AG08395 (cell line): Measurements from ENCODE around the gene KRT7.
"Not testable (repeated sequence)": the region's sequence is repeated elsewhere in the genome, so short reads cannot be mapped to it uniquely, and the experiment has no call there.

Source experiments
- DNase-seq: peaks from one replicate; pipeline ENCODE4 v3.0.0; 2012; ENCODE audit warnings: mixed read lengths, low spot score

Gene KRT7

GRCh38 chr12:52229836-52230343, 3.2 kb upstream of the KRT7 start:
- DNase-seq = no peak

DNA sequence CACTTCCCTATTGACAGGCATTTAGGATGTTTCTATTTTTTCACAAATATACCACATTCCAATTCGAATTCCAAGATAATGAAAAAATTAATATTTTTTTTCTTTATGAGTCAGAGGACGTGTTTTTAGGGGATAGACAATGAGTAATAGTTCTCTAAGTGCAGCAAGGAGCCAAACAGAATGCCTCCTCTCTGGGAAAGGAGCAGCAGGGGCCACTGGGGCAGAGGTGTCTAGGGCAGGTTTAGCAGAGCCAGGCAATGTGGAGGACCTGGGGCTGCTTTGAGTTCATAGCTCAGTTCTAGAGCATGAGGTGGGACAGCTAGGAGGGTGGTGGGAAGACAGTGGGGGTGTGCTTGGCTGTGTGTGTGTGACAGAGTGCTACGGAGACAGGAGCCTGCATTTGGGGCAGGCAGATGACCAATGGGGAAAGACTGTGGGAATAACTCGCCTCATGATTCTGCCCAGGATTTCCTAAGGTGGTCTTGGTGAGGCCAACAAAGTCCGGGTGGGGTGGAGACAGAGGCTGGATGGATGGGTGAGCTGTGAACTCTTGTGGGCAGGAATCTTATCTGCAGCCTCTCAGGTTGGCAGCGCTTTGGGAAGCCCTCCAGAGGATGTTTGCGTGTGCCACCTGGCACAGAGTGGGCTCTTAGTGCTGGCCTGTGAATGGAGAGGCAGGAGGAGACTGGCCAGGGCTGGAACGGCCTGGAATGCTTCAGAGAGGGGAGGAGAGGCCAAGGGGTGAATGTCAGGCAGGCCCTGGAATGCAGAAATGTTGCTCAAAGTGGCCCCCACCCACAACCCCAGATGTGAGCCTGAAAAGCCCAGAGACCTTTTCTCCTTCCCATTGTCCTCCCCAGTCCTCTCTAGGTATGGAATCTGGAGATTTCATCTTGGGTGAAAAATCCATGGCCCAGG, 2.4 kb upstream of the KRT7 start:
- DNase-seq = peak; percentile 85

- DNase-seq = no peak
Measured at GRCh38 chr12:52231305-52232202, 1.5 kb upstream of the KRT7 start.

- DNase-seq = no peak
Measured at GRCh38 chr12:52232203-52232673, 805 bp upstream of the KRT7 start.

DNA sequence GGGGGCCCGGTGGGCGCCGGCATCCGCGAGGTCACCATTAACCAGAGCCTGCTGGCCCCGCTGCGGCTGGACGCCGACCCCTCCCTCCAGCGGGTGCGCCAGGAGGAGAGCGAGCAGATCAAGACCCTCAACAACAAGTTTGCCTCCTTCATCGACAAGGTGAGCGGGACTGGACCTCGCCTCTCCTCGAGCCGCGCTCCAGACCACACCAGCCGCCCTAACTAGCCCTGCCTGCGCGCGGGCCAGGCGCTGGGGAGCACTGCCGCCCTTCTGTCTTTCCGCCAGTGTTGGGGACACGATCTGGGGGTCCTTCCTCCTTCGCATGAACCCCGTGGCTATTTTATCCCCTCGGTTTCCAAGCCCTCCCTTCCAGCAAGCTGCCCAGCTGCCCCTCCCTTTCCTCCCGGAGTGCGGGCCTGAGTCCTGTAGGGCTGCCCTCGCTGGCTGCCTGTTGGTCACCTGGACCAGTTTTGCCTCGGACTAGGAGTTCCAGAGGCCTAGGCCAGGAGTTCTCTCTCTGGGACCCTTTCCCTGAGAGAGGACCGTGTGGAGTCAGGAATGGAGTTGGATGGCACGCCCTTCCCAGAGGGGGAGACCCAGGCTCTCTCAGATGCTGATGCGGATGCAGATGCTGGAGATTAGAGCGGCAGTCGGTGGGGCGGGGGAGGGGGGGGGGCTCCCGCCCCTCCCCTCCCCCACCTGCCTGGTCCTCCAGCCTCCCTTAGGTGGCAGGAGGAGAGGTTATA, 592 bp downstream of the KRT7 start:
- no peak for DNase-seq

DNA sequence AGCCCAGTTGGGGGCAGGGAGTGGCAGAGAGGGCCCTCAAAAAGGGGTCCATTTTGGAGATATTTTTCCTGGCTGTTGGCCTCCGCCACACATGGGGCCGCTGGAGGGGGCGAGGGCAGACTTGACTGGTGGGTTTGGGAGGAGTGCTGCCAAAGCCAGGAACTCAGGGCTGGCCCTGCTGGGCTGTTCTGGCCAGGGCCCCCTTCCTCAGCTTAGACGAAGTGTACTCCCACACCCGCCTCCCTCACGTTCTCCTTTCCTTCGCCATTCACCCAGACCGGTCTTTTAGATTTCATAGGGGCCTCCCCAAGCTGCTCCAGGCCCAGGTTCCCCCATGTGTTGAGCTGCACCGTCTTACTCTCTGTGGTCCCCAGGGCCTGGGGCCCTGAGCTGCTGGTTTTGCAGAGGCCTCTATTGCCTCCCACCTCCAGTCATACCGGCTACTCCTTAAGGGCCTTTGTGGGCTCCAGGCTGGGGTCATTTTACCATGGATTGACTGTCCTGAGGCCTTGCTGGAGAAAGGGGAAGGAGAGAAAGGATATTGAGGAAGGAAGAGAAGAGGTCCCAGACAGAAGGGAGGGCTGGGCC, 1.3 kb downstream of the KRT7 start:
- DNase-seq = no peak

DNA sequence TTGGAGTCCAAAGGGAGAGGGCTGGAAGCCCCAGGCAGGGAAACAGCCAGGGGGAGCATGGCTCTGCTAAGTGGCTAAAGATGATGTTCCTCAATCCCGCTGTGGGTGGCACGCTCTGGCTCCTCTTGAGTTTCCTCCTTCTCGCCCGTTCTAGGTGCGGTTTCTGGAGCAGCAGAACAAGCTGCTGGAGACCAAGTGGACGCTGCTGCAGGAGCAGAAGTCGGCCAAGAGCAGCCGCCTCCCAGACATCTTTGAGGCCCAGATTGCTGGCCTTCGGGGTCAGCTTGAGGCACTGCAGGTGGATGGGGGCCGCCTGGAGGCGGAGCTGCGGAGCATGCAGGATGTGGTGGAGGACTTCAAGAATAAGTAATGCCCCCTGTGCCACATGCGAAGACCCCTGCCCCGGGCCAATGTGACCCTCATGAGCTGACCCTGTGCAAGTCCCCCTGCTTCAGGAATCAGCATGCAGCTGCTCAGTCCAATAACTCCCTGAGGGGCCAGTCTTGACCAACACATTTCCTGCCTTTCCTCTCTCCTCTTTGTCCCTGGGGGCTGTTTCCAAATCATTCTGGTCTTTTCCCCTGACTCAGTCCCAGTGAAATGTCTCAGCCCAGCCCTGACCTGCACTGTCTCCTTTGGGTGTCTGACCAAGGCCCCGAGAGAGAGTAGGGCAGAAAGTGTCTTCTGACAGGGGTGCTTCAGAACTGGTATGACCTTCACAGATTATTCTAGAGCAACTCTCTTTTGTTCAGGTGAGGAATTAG, 2.1 kb downstream of the KRT7 start:
- no peak for DNase-seq

- DNase-seq = no peak
Measured at GRCh38 chr12:52235822-52236361, 2.8 kb downstream of the KRT7 start.

- DNase-seq = no peak
Measured at GRCh38 chr12:52236386-52237050, 3.5 kb downstream of the KRT7 start.

DNA sequence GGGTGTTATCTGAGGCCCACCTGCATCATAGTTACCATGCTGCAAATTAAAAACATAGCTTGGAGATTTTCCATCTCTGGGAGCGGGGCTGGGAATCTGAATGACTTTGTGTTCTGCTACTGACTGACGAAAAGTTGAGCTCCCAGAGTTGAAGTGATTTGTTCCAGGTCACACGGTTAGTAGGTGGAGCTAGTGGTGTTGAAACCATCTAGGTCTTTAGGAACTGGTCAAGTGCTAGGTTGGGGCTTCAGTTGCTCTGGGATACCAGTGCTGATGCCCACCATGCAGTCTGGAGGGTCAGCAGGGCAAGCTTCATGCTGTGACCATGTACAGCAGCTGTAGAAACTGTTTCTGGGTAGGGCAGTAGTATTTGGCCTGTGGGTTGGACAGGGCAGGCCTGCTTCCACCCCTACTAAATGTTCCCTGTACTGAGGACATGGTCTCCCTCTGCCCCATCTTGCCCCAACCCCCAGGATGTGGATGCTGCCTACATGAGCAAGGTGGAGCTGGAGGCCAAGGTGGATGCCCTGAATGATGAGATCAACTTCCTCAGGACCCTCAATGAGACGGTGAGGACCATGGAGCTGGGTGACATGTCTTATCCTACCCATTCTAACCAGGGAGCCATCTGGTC, 5.3 kb downstream of the KRT7 start:
- no peak for DNase-seq

- no peak for DNase-seq
Measured at GRCh38 chr12:52238916-52239646, 6.0 kb downstream of the KRT7 start.

DNA sequence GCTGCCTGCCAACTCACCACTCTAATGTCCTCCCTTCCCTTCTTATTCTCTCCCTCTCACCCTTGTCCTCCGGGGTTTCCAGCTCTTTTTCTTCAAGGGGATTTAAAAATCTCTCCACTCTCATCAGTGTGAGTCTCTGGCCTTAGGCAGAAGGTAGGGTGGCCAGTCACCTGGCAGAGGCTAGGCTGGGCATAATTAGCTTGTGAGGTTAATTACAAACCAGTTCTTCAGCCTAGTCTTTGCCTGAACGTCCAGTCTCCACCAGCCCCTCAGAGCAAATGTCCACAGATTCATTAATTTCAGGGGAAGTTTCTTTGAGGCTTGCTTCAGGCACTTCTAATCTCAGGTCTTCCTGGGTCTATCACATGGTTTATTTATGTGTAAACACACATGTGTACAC, 6.7 kb downstream of the KRT7 start:
- DNase-seq = no peak

DNA sequence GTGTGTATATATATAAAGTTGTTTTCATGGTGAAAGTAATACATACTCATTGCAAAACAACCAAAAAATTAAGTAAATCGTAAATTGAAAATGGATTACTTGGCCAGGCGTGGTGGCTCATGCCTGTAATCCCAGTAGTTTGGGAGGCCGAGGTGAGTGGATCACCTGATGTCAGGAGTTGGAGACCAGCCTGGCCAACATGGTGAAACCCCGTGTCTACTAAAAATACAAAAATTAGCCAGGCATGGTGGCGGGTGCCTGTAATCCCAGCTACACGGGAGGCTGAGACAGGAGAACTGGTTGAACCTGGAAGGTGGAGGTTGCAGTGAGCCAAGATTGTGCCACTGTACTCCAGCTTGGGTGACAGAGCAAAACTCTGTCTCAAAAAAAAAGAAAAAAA, 7.2 kb downstream of the KRT7 start:
- not testable (repeated sequence) for DNase-seq

DNA sequence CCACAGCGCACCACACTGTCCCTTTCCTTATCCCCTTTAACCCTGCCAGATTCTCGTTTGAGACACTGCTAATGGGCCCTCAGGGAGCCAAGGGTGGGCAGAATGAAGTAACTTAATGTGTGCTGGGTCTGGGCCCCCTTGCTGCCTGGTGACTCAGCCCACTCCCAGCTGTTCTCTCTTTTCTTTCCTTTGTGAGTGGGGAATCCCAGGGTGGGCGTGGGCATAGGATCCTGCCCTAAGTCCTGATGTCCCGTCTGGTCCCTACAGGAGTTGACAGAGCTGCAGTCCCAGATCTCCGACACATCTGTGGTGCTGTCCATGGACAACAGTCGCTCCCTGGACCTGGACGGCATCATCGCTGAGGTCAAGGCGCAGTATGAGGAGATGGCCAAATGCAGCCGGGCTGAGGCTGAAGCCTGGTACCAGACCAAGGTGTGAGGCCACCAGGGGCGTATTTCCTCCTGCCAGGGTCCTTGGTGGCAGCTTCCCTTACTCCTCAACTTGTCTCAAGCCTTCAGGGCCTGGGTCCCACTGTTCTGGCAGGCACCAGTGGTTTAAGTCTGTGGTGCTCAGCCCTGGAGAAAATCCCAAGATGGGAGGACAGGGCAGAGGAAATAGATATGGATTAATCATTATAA, 8.3 kb downstream of the KRT7 start:
- DNase-seq = no peak

DNA sequence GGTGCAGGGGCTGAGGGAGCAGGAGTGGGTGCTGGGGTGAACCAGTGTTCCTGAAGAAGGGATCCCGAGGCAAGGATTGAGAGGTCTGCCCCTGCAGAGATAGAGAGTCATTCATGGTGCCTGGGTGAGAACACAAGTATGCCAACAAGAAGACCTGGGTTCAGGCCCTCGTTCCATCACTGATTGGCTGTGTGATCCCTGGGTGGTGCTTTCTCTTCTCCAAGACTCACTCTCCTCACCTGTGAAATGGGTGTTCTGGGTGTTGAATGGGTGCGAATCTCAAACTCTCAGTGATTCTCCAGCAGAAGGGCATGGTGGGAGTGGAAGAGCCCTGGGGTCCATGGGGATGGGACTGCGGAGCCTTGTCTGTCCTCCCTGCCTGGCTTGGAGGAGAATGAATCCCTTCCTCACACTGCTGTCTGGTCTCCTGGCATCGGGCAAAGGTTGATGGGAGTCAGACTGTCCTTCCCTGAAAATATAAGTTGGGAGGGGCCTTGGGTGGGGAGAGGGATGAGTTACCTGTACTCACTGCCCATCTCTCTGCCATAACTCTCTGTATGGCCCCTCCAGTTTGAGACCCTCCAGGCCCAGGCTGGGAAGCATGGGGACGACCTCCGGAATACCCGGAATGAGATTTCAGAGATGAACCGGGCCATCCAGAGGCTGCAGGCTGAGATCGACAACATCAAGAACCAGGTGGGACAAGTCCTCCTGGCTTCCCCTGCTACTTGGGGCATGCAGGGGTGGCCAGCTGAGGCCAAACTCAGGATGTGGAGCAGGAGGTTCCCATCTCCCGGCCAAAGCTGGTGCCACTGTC, 9.6 kb downstream of the KRT7 start:
- DNase-seq = no peak

DNA sequence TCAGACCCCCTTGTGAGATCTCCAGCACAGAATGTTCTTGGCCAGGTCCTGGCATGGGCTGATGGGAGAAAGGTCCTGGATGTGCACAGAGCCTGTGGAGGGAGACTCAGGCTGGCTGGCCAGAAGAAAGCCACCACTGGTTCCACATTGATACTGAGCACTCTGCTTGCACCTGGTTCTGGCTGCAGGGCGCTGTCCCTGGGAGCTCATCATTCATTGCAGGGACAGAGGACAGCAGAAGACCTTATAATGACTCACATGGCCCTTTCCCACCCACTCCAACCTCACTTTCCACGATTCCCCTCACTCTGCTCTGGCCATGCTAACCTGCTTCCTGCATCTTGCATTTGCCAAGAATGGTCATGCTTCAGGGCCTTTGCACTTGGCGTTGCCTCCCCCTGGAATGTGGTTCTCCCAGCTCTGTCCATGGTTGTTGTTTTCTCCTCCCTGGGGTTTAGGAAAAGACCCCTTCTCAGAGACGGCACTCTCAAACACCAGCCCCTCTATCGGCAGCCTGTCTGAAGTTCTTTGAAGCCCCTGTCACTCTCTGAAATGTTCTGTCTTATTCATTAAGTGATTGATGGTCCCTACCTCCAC, 10.3 kb downstream of the KRT7 start:
- no peak for DNase-seq
